ENCODE data around the gene NOTO. TPM values are rescaled to one million over a fixed set of nuclear protein-coding genes. Genes with fewer than 3 reads are reported as not detected.

Gene NOTO
- polyA plus RNA-seq, 2 of the 4 experiments (the other 2 are of a cell fraction), result 0.03 TPM; not detected in 1

- Histone ChIP-seq H3K27ac (peak within 1 kb of the TSS; percentile 94 to 96), H3K4me2 (peak within 1 kb of the TSS; percentile 91), H3K9me3 (no peaks in the 10 kb centered on the region), H3K4me3 (peak within 1 kb of the TSS; percentile 90), H3K4me1 (peaks cover 16% of the 10 kb centered on the region)
- under 1% methylated on average over 47 of the region's 64 CpGs for WGBS (ENCODE audit: missing lambda C conversion rate)
- FAIRE-seq (no peak), ATAC-seq (peak; percentile 79 to 88), DNase-seq (ENCODE audit: low read depth in 1 of 2, low spot score in 1 of 2) (peak; percentile 82 to 90)
- TF ChIP-seq, protein P1, sequence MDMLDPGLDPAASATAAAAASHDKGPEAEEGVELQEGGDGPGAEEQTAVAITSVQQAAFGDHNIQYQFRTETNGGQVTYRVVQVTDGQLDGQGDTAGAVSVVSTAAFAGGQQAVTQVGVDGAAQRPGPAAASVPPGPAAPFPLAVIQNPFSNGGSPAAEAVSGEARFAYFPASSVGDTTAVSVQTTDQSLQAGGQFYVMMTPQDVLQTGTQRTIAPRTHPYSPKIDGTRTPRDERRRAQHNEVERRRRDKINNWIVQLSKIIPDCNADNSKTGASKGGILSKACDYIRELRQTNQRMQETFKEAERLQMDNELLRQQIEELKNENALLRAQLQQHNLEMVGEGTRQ (IDR thresholded peaks at IDR 0.05), result 0 out of 2 replicates have a peak, but pooled peaks have one; percentile 5
- TF ChIP-seq JUN (IDR thresholded peaks at IDR 0.05) (peak in 1 of 2 experiments; percentile 83; a peak in 2 of 5 replicates), REST (IDR thresholded peaks at IDR 0.05) (peak; percentile 67), RCOR1 (IDR thresholded peaks at IDR 0.05; ENCODE audit: low read depth, low read length) (0 out of 2 replicates have a peak, but pooled peaks have one; percentile 20), BCL3 (IDR thresholded peaks at IDR 0.05) (peak; percentile 80), CHD2 (IDR thresholded peaks at IDR 0.05; ENCODE audit: low read length, partially characterized antibody) (peak; percentile 71), KDM5A (IDR thresholded peaks at IDR 0.05) (peak; percentile 76), HOXB13 (CRISPR knock-in tag; IDR thresholded peaks at IDR 0.05; ENCODE audit: low read depth) (no peak), BHLHE40 (IDR thresholded peaks at IDR 0.05; ENCODE audit: low read depth, low read length) (no peak), MYC (IDR thresholded peaks at IDR 0.05; ENCODE audit: borderline replicate concordance, low read length) (peak; percentile 98), PHF8 (IDR thresholded peaks at IDR 0.05; ENCODE audit: borderline replicate concordance, low read depth) (peak; percentile 93), HDAC2 (IDR thresholded peaks at IDR 0.05) (peak; percentile 67; the same call in 1 of the 2 replicates), POLR2A (IDR thresholded peaks at IDR 0.05; ENCODE audit: low read length) (peak; percentile 89), PBX3 (IDR thresholded peaks at IDR 0.05) (no peak), MAX (IDR thresholded peaks at IDR 0.05) (peak; percentile 98)
- ChIA-PET CTCF (interaction anchor here (1.2 to 10.2 kb wide), 9 partner anchors 13 to 129 kb away, joined by 3 to 173 read pairs (median 10); partner anchors contain the start of genes CCT7 and PRADC1), POLR2A (interaction anchor here (1.4 kb wide), 1 partner anchor 19 kb away, joined by 8 read pairs; the partner anchor contains the start of genes CCT7 and PRADC1)
These were observed 12.0 kb downstream of the NOTO start, which contains the start of gene SMYD5 for GRCh38 chr2:73214120-73215035. SMYD5 (plus strand) TSS chr2:73214245; CDS start chr2:73214267, 22 bp downstream.

DNA sequence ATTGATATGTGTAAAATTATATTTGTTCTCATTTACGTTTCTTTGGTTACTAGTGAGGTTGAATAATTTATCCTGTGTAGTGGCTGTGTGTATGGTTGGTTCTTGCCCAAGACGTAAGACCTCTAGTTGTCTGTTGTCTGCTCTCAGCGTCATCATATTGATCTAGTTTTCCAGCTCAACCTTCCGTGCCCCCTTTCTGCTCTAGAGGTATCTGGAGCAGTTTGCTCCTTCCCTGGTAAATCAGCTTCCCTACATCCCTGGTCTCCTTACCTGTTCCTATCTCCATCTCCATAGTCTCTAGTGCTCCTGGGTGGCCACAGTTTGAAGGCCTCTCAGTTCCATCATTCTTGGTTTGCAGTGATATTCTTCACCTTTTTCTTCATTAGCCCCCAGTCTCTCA lies 12.9 kb downstream of the NOTO start:
- ChIA-PET CTCF (interaction anchor here (1.2 to 1.6 kb wide), 4 partner anchors 12 to 130 kb away, joined by 4 to 10 read pairs (median 6); no protein-coding TSS in a partner anchor), POLR2A (interaction anchor here (1.4 kb wide), 1 partner anchor 18 kb away, joined by 8 read pairs; the partner anchor contains the start of genes CCT7 and PRADC1)
- Histone ChIP-seq H3K4me2 (peak overlapping the region; percentile 91), H3K27ac (peak overlapping the region; percentile 94 to 96), H3K9me3 (no peaks in the 10 kb centered on the region), H3K4me1 (peaks cover 16% of the 10 kb centered on the region), H3K4me3 (peak overlapping the region; percentile 90)
- ATAC-seq (no peak), DNase-seq (ENCODE audit: low read depth in 1 of 2, low spot score in 1 of 2) (no peak), FAIRE-seq (no peak)
- WGBS (ENCODE audit: missing lambda C conversion rate), result 73% methylated on average over 4 of the region's 4 CpGs
- TF ChIP-seq HDAC2 (IDR thresholded peaks at IDR 0.05) (no peak), HOXB5 (CRISPR knock-in tag; IDR thresholded peaks at IDR 0.05) (no peak), CHD2 (IDR thresholded peaks at IDR 0.05; ENCODE audit: low read length, partially characterized antibody) (no peak), ZFP36 (IDR thresholded peaks at IDR 0.05; ENCODE audit: borderline replicate concordance, partially characterized antibody) (no peak), FOSL2 (IDR thresholded peaks at IDR 0.05) (no peak), FOSL2 (CRISPR knock-in tag; IDR thresholded peaks at IDR 0.05) (no peak), RNF2 (IDR thresholded peaks at IDR 0.05; ENCODE audit: borderline replicate concordance, low read depth) (no peak), HOXA7 (CRISPR knock-in tag; IDR thresholded peaks at IDR 0.05) (no peak), MAZ (IDR thresholded peaks at IDR 0.05; ENCODE audit: borderline replicate concordance, low read depth, low read length) (no peak), EHF (CRISPR knock-in tag; IDR thresholded peaks at IDR 0.05) (no peak), MYC (IDR thresholded peaks at IDR 0.05; ENCODE audit: borderline replicate concordance, low read length) (no peak)

Measured in A549 (cell line).